ENCODE data around the gene TOMM40. TPM values are rescaled to one million over a fixed set of nuclear protein-coding genes. Genes with fewer than 3 reads are reported as not detected.

TOMM40 gene
- total RNA-seq, 2 experiments from 2014 or later: 25.4 to 26.8 TPM

DNA sequence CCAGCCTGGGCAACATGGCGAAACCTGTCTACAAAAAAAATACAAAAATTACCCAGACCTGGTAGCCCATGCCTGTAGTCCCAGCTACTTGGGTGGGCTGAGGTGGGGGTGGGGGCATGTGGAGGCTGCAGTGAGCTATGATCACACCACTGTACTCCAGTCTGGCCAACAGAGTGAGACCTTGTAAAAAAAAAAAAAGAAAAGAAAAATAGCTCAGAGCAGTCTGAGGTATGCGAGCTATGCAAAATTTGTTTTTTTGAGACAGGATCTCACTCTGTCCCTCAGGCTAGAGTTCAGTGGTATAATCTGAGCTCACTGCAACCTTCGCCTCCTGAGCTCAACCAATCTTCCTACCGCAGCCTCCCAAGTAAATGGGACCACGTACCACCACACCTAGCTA lies 7.1 kb upstream of the TOMM40 start:
- Mint-ChIP-seq H3K36me3 (ENCODE audit: low read depth) (no peaks in the 10 kb centered on the region), H3K9me3 (no peaks in the 10 kb centered on the region), H3K27me3 (no peaks in the 10 kb centered on the region), H3K4me1 (ENCODE audit: low read depth) (no peaks in the 10 kb centered on the region), H3K27ac (no peak overlapping the region), H3K4me3 (no peak overlapping the region)
- DNase-seq (no peak), ATAC-seq (ENCODE audit: poor library complexity) (no peak)
- ChIA-PET POLR2A (no interaction called here), CTCF (interaction anchor here (0.6 to 1.3 kb wide), 2 partner anchors 38 to 112 kb away, joined by 3 to 4 read pairs; partner anchors contain the start of gene NECTIN2)
- no peaks in the 10 kb centered on the region for H3K27me3 ChIP-seq (ENCODE audit: control insufficient read depth in 1 of 2, insufficient read depth in 2 of 2, low read length in 2 of 2)
- no peaks in the 10 kb centered on the region for H3K9me3 ChIP-seq (ENCODE audit: control insufficient read depth in 1 of 2, insufficient read depth in 1 of 2, low read length in 2 of 2)
- H3K36me3 ChIP-seq (ENCODE audit: insufficient read depth, low read length): no peaks in the 10 kb centered on the region
- H3K4me3 ChIP-seq (ENCODE audit: low read length): no peak overlapping the region
- H3K27ac ChIP-seq (ENCODE audit: low read depth in 1 of 2, low read length in 2 of 2): no peak overlapping the region
- intact Hi-C loops (cut with DNase I, micrococcal nuclease): no loop called here
- TF ChIP-seq, protein P1, sequence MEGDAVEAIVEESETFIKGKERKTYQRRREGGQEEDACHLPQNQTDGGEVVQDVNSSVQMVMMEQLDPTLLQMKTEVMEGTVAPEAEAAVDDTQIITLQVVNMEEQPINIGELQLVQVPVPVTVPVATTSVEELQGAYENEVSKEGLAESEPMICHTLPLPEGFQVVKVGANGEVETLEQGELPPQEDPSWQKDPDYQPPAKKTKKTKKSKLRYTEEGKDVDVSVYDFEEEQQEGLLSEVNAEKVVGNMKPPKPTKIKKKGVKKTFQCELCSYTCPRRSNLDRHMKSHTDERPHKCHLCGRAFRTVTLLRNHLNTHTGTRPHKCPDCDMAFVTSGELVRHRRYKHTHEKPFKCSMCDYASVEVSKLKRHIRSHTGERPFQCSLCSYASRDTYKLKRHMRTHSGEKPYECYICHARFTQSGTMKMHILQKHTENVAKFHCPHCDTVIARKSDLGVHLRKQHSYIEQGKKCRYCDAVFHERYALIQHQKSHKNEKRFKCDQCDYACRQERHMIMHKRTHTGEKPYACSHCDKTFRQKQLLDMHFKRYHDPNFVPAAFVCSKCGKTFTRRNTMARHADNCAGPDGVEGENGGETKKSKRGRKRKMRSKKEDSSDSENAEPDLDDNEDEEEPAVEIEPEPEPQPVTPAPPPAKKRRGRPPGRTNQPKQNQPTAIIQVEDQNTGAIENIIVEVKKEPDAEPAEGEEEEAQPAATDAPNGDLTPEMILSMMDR (IDR thresholded peaks at IDR 0.05): no peak
- no peaks in the 10 kb centered on the region for H3K4me1 ChIP-seq (ENCODE audit: insufficient read depth, low read length)

DNA sequence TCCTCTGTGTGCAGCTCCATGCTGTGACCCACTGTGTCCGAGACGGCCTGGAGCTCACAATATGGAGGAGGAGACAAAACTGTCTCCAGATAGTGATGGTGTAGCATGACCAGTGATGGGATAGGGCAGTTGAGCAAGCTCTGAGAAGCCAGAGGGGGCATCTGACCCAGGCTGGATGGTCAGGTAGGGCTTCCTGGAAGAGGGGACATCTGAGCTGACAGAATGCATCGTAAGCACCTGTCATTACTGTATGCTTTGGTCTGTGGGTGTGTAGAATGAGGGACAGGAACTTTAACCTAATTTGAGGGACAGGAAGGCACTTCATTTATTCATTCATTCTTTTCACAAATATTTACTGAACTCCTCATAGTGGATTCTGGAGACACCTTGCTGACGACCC lies 6.5 kb upstream of the TOMM40 start:
- no peaks in the 10 kb centered on the region for H3K27me3 ChIP-seq (ENCODE audit: control insufficient read depth in 1 of 2, insufficient read depth in 2 of 2, low read length in 2 of 2)
- TF ChIP-seq, protein P1 (IDR thresholded peaks at IDR 0.05): no peak
- no peaks in the 10 kb centered on the region for H3K9me3 ChIP-seq (ENCODE audit: control insufficient read depth in 1 of 2, insufficient read depth in 1 of 2, low read length in 2 of 2)
- peaks cover 2% of the 10 kb centered on the region for H3K4me1 ChIP-seq (ENCODE audit: insufficient read depth, low read length)
- ChIA-PET CTCF (interaction anchor here (0.6 to 1.3 kb wide), 3 partner anchors 39 to 114 kb away, joined by 3 to 4 read pairs (median 3); partner anchors contain the start of gene NECTIN2), POLR2A (no interaction called here)
- Mint-ChIP-seq H3K27ac (no peak overlapping the region), H3K4me3 (no peak overlapping the region), H3K4me1 (ENCODE audit: low read depth) (no peaks in the 10 kb centered on the region), H3K9me3 (no peaks in the 10 kb centered on the region), H3K36me3 (ENCODE audit: low read depth) (no peaks in the 10 kb centered on the region), H3K27me3 (no peaks in the 10 kb centered on the region)
- no peak overlapping the region for H3K4me3 ChIP-seq (ENCODE audit: low read length)
- intact Hi-C loops (cut with DNase I, micrococcal nuclease): no loop called here
- H3K27ac ChIP-seq (ENCODE audit: low read depth in 1 of 2, low read length in 2 of 2): no peak overlapping the region
- ATAC-seq (ENCODE audit: poor library complexity) (no peak), DNase-seq (no peak)
- no peaks in the 10 kb centered on the region for H3K36me3 ChIP-seq (ENCODE audit: insufficient read depth, low read length)

DNA sequence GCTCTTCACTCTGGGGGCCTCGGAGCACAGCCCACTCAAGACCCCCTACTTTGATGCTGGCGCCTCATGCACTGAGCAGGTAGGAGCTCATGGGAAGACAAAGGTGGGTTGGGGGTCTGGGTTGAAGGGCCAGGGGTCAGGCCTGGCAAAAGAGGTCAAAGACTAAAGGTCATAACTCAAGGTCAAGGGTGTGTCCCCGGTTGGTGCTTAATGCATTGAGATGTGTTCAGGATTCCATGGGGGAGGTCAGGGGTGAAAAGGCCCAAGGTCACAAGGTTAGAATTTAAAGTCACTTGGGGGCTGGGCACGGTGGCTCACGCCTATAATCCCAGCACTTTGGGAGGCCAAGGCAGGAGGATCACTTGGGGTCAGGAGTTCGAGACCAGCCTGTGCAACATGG lies 4.9 kb upstream of the TOMM40 start:
- Mint-ChIP-seq H3K36me3 (ENCODE audit: low read depth) (peaks cover 5% of the 10 kb centered on the region), H3K4me3 (no peak overlapping the region), H3K27ac (no peak overlapping the region), H3K9me3 (no peaks in the 10 kb centered on the region), H3K27me3 (no peaks in the 10 kb centered on the region), H3K4me1 (ENCODE audit: low read depth) (peaks cover 9% of the 10 kb centered on the region)
- ChIA-PET POLR2A (no interaction called here), CTCF (no interaction called here)
- intact Hi-C loops (cut with DNase I, micrococcal nuclease): no loop called here
- H3K9me3 ChIP-seq (ENCODE audit: control insufficient read depth in 1 of 2, insufficient read depth in 1 of 2, low read length in 2 of 2): no peaks in the 10 kb centered on the region
- H3K27ac ChIP-seq (ENCODE audit: low read depth in 1 of 2, low read length in 2 of 2): no peak overlapping the region
- no peaks in the 10 kb centered on the region for H3K36me3 ChIP-seq (ENCODE audit: insufficient read depth, low read length)
- ATAC-seq (ENCODE audit: poor library complexity) (no peak), DNase-seq (no peak)
- TF ChIP-seq, protein P1 (IDR thresholded peaks at IDR 0.05): no peak
- no peak overlapping the region for H3K4me3 ChIP-seq (ENCODE audit: low read length)
- peaks cover 10% of the 10 kb centered on the region for H3K4me1 ChIP-seq (ENCODE audit: insufficient read depth, low read length)
- no peaks in the 10 kb centered on the region for H3K27me3 ChIP-seq (ENCODE audit: control insufficient read depth in 1 of 2, insufficient read depth in 2 of 2, low read length in 2 of 2)
